Measurements from ENCODE around the gene OR1J2.

OR1J2 gene

DNA sequence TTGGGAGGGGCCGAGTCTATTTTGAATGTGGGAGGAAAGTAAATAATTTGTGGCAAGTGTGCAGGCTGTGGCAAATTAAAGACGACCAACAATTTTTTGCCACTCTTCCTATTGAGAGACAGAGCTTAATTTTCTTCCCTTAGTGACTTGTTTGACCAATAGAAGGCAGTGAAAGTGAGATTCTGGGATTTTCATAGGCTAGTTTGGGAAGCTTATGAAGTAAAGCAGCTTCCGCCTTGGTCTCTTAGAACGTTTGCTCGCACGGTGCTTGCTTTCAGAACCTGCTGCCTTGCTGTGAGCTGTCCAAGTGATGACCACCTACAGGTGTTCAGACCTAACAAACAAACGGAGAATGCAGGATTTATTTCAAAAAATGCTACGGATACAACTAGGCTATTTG, 35.6 kb downstream of the OR1J2 start:
- no peak for DNase-seq (ENCODE audit: low spot score)
- TF ChIP-seq, protein P1, sequence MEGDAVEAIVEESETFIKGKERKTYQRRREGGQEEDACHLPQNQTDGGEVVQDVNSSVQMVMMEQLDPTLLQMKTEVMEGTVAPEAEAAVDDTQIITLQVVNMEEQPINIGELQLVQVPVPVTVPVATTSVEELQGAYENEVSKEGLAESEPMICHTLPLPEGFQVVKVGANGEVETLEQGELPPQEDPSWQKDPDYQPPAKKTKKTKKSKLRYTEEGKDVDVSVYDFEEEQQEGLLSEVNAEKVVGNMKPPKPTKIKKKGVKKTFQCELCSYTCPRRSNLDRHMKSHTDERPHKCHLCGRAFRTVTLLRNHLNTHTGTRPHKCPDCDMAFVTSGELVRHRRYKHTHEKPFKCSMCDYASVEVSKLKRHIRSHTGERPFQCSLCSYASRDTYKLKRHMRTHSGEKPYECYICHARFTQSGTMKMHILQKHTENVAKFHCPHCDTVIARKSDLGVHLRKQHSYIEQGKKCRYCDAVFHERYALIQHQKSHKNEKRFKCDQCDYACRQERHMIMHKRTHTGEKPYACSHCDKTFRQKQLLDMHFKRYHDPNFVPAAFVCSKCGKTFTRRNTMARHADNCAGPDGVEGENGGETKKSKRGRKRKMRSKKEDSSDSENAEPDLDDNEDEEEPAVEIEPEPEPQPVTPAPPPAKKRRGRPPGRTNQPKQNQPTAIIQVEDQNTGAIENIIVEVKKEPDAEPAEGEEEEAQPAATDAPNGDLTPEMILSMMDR (IDR thresholded peaks at IDR 0.05; ENCODE audit: extremely low read depth, missing control alignments): no peak

GRCh38 chr9:122551371-122551770, 40.8 kb downstream of the OR1J2 start:
- DNase-seq (ENCODE audit: low spot score): no peak
- TF ChIP-seq, protein P1 (IDR thresholded peaks at IDR 0.05; ENCODE audit: extremely low read depth, missing control alignments): no peak

GRCh38 chr9:122552812-122553211, 42.2 kb downstream of the OR1J2 start, which contains the start of gene OR1N2:
Gene OR1N2, plus strand, starts transcription at chr9:122553112. Its CDS starts 100 bp downstream, at chr9:122553212.
- TF ChIP-seq, protein P1 (IDR thresholded peaks at IDR 0.05; ENCODE audit: extremely low read depth, missing control alignments): no peak
- DNase-seq (ENCODE audit: low spot score): no peak
